ENCODE measurements around the gene CBX6. TPM values are rescaled to one million over a fixed set of nuclear protein-coding genes. Genes with fewer than 3 reads are reported as not detected.

The CBX6 gene
- total and polyA plus RNA-seq, 10 of the 15 experiments (the other 5 are each of a cell fraction or from before 2014, with no cell fraction given): 3.6 to 142 (median 37.4) TPM

- Histone ChIP-seq H3K9me3 (replicated peaks; ENCODE audit: control insufficient read depth, insufficient read depth, low read length) (no peaks in the 10 kb centered on the region), H3K4me2 (ENCODE audit: control insufficient read depth, insufficient read depth) (no peak overlapping the region), H3K79me2 (ENCODE audit: control insufficient read depth, insufficient read depth, low read length) (no peaks in the 10 kb centered on the region), H3K27ac (ENCODE audit: control insufficient read depth, insufficient read depth) (no peak overlapping the region), H3K36me3 (ENCODE audit: control insufficient read depth in 2 of 2, insufficient read depth in 2 of 2, low read length in 1 of 2) (no peaks in the 10 kb centered on the region), H2AFZ (ENCODE audit: control insufficient read depth, low read depth, low read length) (no peak overlapping the region), H3K4me1 (ENCODE audit: control insufficient read depth, insufficient read depth, low read length) (no peaks in the 10 kb centered on the region), H3K27me3 (replicated peaks in 1 of 2; ENCODE audit: control insufficient read depth in 2 of 2, insufficient read depth in 2 of 2, low read length in 1 of 2) (no peaks in the 10 kb centered on the region), H3K9ac (ENCODE audit: control insufficient read depth, insufficient read depth, low read length) (no peak overlapping the region), H4K20me1 (ENCODE audit: control insufficient read depth, insufficient read depth) (no peaks in the 10 kb centered on the region), H3K4me3 (no peak overlapping the region)
- DNase-seq (ENCODE audit: low read depth, low spot score): no peak
- RAD21 ChIA-PET (ENCODE audit: unreplicated experiment): no interaction called here
- no TSS peak for BruUV-seq (replicated peaks)
- CTCF ChIA-PET: no interaction called here
- POLR2A ChIA-PET: no interaction called here
- intact Hi-C loops (cut with micrococcal nuclease; ENCODE audit: unreplicated experiment) (no loop called here), in situ Hi-C loops (cut with MboI) (no loop called here)
- ATAC-seq: no peak
- SMC1A ChIA-PET (ENCODE audit: uncharacterized antibody, unreplicated experiment): interaction anchor here (0.5 kb wide), 1 partner anchor 1634 kb away, joined by 4 read pairs; no protein-coding TSS in a partner anchor
- no peak for FAIRE-seq
- WGBS (ENCODE audit: insufficient coverage, insufficient replicate concordance, low lambda C conversion rate, missing lambda C conversion rate): 32% methylated on average over 17 of the region's 17 CpGs
- no peak for TF ChIP-seq YY1 (IDR thresholded peaks at IDR 0.05; ENCODE audit: low read depth, low read length)
- TF ChIP-seq ZNF274 (IDR thresholded peaks at IDR 0.05; ENCODE audit: insufficient read depth, insufficient read length): no peak
Measured at GRCh38 chr22:38830026-38830844, 41.8 kb downstream of the CBX6 start.

GRCh38 chr22:38829485-38829884 lies 42.5 kb downstream of the CBX6 start:
- FAIRE-seq (no peak), DNase-seq (ENCODE audit: low read depth, low spot score) (no peak), ATAC-seq (no peak)
- intact Hi-C loops (cut with micrococcal nuclease; ENCODE audit: unreplicated experiment): no loop called here
- TF ChIP-seq SKIL (IDR thresholded peaks at IDR 0.05; ENCODE audit: low read depth, poor library complexity, severe bottlenecking): no peak
- WGBS (ENCODE audit: insufficient coverage, insufficient replicate concordance, low lambda C conversion rate, missing lambda C conversion rate): 8% methylated on average over 4 of the region's 4 CpGs
- in situ Hi-C loops (cut with MboI): no loop called here
- H3K79me2 ChIP-seq (ENCODE audit: control insufficient read depth, insufficient read depth, low read length): no peaks in the 10 kb centered on the region
- H3K4me3 ChIP-seq: no peak overlapping the region
- H3K27me3 ChIP-seq (replicated peaks in 1 of 2; ENCODE audit: control insufficient read depth in 2 of 2, insufficient read depth in 2 of 2, low read length in 1 of 2): no peaks in the 10 kb centered on the region
- no peak overlapping the region for H3K4me2 ChIP-seq (ENCODE audit: control insufficient read depth, insufficient read depth)
- POLR2A ChIA-PET: no interaction called here
- no peak overlapping the region for H3K9ac ChIP-seq (ENCODE audit: control insufficient read depth, insufficient read depth, low read length)
- no peaks in the 10 kb centered on the region for H3K9me3 ChIP-seq (replicated peaks; ENCODE audit: control insufficient read depth, insufficient read depth, low read length)
- H2AFZ ChIP-seq (ENCODE audit: control insufficient read depth, low read depth, low read length): no peak overlapping the region
- CTCF ChIA-PET: interaction anchor here (0.6 kb wide), 1 partner anchor 22 kb away, joined by 3 read pairs; no protein-coding TSS in a partner anchor
- no peaks in the 10 kb centered on the region for H3K36me3 ChIP-seq (ENCODE audit: control insufficient read depth in 2 of 2, insufficient read depth in 2 of 2, low read length in 1 of 2)
- no peak overlapping the region for H3K27ac ChIP-seq (ENCODE audit: control insufficient read depth, insufficient read depth)
- RAD21 ChIA-PET (ENCODE audit: unreplicated experiment): no interaction called here
- H4K20me1 ChIP-seq (ENCODE audit: control insufficient read depth, insufficient read depth): no peaks in the 10 kb centered on the region
- no peaks in the 10 kb centered on the region for H3K4me1 ChIP-seq (ENCODE audit: control insufficient read depth, insufficient read depth, low read length)
- SMC1A ChIA-PET (ENCODE audit: uncharacterized antibody, unreplicated experiment): interaction anchor here (0.5 kb wide), 1 partner anchor 1635 kb away, joined by 4 read pairs; no protein-coding TSS in a partner anchor
- no TSS peak for BruUV-seq (replicated peaks)
